PC-3 (cell line): ENCODE results near the gene CDH4. TPM values are rescaled to one million over a fixed set of nuclear protein-coding genes. Genes with fewer than 3 reads are reported as not detected.

Experiments used
- ATAC-seq: fragments of 200-7000 bp; cut with Tn5 transposase; 2 replicates; pipeline ENCODE4 v1.9.1; 2020; ENCODE audit warnings: mild to moderate bottlenecking, moderate library complexity
- BruUV-seq: library from RNA; stranded (reverse); fragments of 400-500 nt; replicated peaks from 2 replicates; lab custom pipeline; 2021; lab: Mats Ljungman, UMichigan
- CTCF ChIA-PET: fragments of 300-600 bp; sonication (Branson Sonifier 250); formaldehyde crosslinking; loops from one replicate; lab custom pipeline; 2022; ENCODE audit warnings: antibody characterized with exemption; lab: Charles Lee
- POLR2A ChIA-PET: fragments of 300-600 bp; sonication (Branson Sonifier 250); formaldehyde crosslinking; loops from one replicate; lab custom pipeline; 2022; ENCODE audit warnings: antibody characterized with exemption; ENCODE audit not compliant: unreplicated experiment; lab: Charles Lee
- DNase-seq: peaks from one replicate; pipeline ENCODE4 v3.0.0-alpha.2; 2015
- H2AFZ ChIP-seq: fragments of 300-600 bp; sonication (generic); 2 replicates; pipeline ENCODE4 v1.6.0; 2016; ENCODE audit warnings: antibody characterized with exemption, low read length
- H3F3A ChIP-seq: fragments of 300-600 bp; sonication (generic); one replicate; pipeline ENCODE4 v1.6.0; 2017; ENCODE audit warnings: antibody characterized with exemption, low read length, control low read depth, mild to moderate bottlenecking; ENCODE audit not compliant: unreplicated experiment
- H3K27ac ChIP-seq: fragments of 300-600 bp; sonication (generic); 2 replicates; pipeline ENCODE4 v1.5.1; 2016; ENCODE audit warnings: mild to moderate bottlenecking, low read length
- H3K27me3 ChIP-seq: fragments of 300-600 bp; sonication (generic); 2 replicates; pipeline ENCODE4 v1.6.1; 2016; ENCODE audit warnings: low read length, mixed read lengths
- H3K36me3 ChIP-seq: fragments of 300-600 bp; sonication (generic); 2 replicates; pipeline ENCODE4 v1.6.1; 2016; ENCODE audit warnings: low read depth, mixed run types, low read length, mixed read lengths
- H3K4me1 ChIP-seq: fragments of 300-600 bp; sonication (generic); 2 replicates; pipeline ENCODE4 v1.5.1; 2016; ENCODE audit warnings: low read length; ENCODE audit not compliant: insufficient read depth
- H3K4me2 ChIP-seq: fragments of 300-600 bp; sonication (generic); 2 replicates; pipeline ENCODE4 v1.6.0; 2016; ENCODE audit warnings: low read length
- H3K4me3 ChIP-seq: fragments of 300-600 bp; sonication (generic); 2 replicates; pipeline ENCODE4 v1.5.1; 2016; ENCODE audit warnings: mild to moderate bottlenecking, low read length, mixed read lengths
- H3K79me2 ChIP-seq: fragments of 300-600 bp; sonication (generic); 2 replicates; pipeline ENCODE4 v1.6.1; 2017; ENCODE audit warnings: low read length, mixed read lengths
- H3K9ac ChIP-seq: fragments of 300-600 bp; sonication (generic); 2 replicates; pipeline ENCODE4 v1.6.0; 2016; ENCODE audit warnings: mild to moderate bottlenecking, low read length
- H3K9me2 ChIP-seq: fragments of 300-600 bp; sonication (generic); replicated peaks from 2 replicates; pipeline ENCODE4 v1.6.1; 2016; ENCODE audit warnings: mixed run types, low read length, mixed read lengths
- H3K9me3 ChIP-seq: fragments of 300-600 bp; sonication (generic); 2 replicates; pipeline ENCODE4 v1.6.1; 2016; ENCODE audit warnings: low read length, mixed read lengths
- H4K20me1 ChIP-seq: fragments of 300-600 bp; sonication (generic); 2 replicates; pipeline ENCODE4 v1.6.1; 2016; ENCODE audit warnings: low read length, mixed read lengths
- CTCF ChIP-seq: fragments of 300-600 bp; sonication (generic); conservative IDR thresholded peaks from 2 replicates; pipeline ENCODE4 v1.5.1; 2017; ENCODE audit warnings: antibody characterized with exemption, low read depth, mild to moderate bottlenecking, low read length
- EZH2 ChIP-seq: fragments of 300-600 bp; sonication (generic); IDR thresholded peaks from one replicate; pipeline ENCODE4 v1.6.1; 2017; ENCODE audit warnings: antibody characterized with exemption, mild to moderate bottlenecking, low read length; ENCODE audit not compliant: unreplicated experiment
- EZH2phosphoT487 ChIP-seq: fragments of 300-600 bp; sonication (generic); IDR thresholded peaks from 2 replicates; pipeline ENCODE4 v1.6.1; 2018; ENCODE audit warnings: mild to moderate bottlenecking, antibody characterized with exemption, low read length, borderline replicate concordance
- intact Hi-C: fragments of 100-400 bp; cut with micrococcal nuclease; formaldehyde crosslinking; loops from 2 replicates; pipeline ENCODE4 v1.9.0; 2023
- total RNA-seq: library from RNA; depleted of rRNA; stranded (reverse); fragments of >200 nt; gene quantifications from 2 replicates; pipeline ENCODE4 v1.2.3, GENCODE V29; 2014

The CDH4 gene
- total RNA-seq, 1 experiment from 2014 or later, result not detected

- Histone ChIP-seq H3K79me2 (no peaks in the 10 kb centered on the region), H3K9ac (no peak overlapping the region), H3K4me1 (no peaks in the 10 kb centered on the region), H3K4me3 (no peak overlapping the region), H3F3A (no peaks in the 10 kb centered on the region), H3K27me3 (peaks cover 65% of the 10 kb centered on the region), H2AFZ (no peak overlapping the region), H3K36me3 (no peaks in the 10 kb centered on the region), H3K4me2 (no peak overlapping the region), H3K9me2 (no peaks in the 10 kb centered on the region), H3K9me3 (no peaks in the 10 kb centered on the region), H3K27ac (no peak overlapping the region), H4K20me1 (no peaks in the 10 kb centered on the region)
- no TSS peak for BruUV-seq
- ATAC-seq (no peak), DNase-seq (no peak)
- intact Hi-C loops, result no loop called here
- TF ChIP-seq CTCF (no peak), EZH2 (no peak)
- CTCF ChIA-PET, result no interaction called here
- POLR2A ChIA-PET, result no interaction called here
Measured at GRCh38 chr20:61742097-61742825, 490.2 kb downstream of the CDH4 start.

GRCh38 chr20:61743606-61744005 lies 491.5 kb downstream of the CDH4 start:
- Histone ChIP-seq H3K9me2 (no peaks in the 10 kb centered on the region), H3K9ac (no peak overlapping the region), H3K27ac (no peak overlapping the region), H2AFZ (no peak overlapping the region), H3K4me2 (no peak overlapping the region), H4K20me1 (no peaks in the 10 kb centered on the region), H3K27me3 (peaks cover 55% of the 10 kb centered on the region), H3K9me3 (no peaks in the 10 kb centered on the region), H3K4me3 (no peak overlapping the region), H3K4me1 (no peaks in the 10 kb centered on the region), H3K36me3 (no peaks in the 10 kb centered on the region), H3K79me2 (no peaks in the 10 kb centered on the region), H3F3A (no peaks in the 10 kb centered on the region)
- ChIA-PET CTCF (no interaction called here), POLR2A (no interaction called here)
- ATAC-seq, result no peak
- TF ChIP-seq CTCF (no peak), EZH2 (no peak), EZH2phosphoT487 (no peak)
- DNase-seq, result no peak
- intact Hi-C loops, result no loop called here
- no TSS peak for BruUV-seq

- no peak overlapping the region for H3K4me2 ChIP-seq
- no peak overlapping the region for H3K9ac ChIP-seq
- ATAC-seq, result no peak
- DNase-seq, result no peak
- no peaks in the 10 kb centered on the region for H4K20me1 ChIP-seq
- H3K4me3 ChIP-seq, result no peak overlapping the region
- H3K79me2 ChIP-seq, result no peaks in the 10 kb centered on the region
- H2AFZ ChIP-seq, result no peak overlapping the region
- peaks cover 43% of the 10 kb centered on the region for H3K27me3 ChIP-seq
- no peaks in the 10 kb centered on the region for H3F3A ChIP-seq
- no peaks in the 10 kb centered on the region for H3K9me3 ChIP-seq
- BruUV-seq, result no TSS peak
- no peaks in the 10 kb centered on the region for H3K4me1 ChIP-seq
- no peak overlapping the region for H3K27ac ChIP-seq
- intact Hi-C loops, result no loop called here
- ChIA-PET CTCF (no interaction called here), POLR2A (no interaction called here)
- no peaks in the 10 kb centered on the region for H3K9me2 ChIP-seq
- H3K36me3 ChIP-seq, result no peaks in the 10 kb centered on the region
- TF ChIP-seq EZH2, result no peak
- TF ChIP-seq EZH2phosphoT487, result no peak
- no peak for TF ChIP-seq CTCF
Measured at GRCh38 chr20:61744691-61745396, 492.8 kb downstream of the CDH4 start.
